ENCODE measurements around the gene DMD. TPM values are rescaled to one million over a fixed set of nuclear protein-coding genes. Genes with fewer than 3 reads are reported as not detected.
A peak's percentile ranks its signal among the peaks of the same experiment; 100 is the strongest.

DMD gene
- total and polyA plus RNA-seq, 4 donors = 3.9 to 73.8 (median 11.2) TPM

DNA sequence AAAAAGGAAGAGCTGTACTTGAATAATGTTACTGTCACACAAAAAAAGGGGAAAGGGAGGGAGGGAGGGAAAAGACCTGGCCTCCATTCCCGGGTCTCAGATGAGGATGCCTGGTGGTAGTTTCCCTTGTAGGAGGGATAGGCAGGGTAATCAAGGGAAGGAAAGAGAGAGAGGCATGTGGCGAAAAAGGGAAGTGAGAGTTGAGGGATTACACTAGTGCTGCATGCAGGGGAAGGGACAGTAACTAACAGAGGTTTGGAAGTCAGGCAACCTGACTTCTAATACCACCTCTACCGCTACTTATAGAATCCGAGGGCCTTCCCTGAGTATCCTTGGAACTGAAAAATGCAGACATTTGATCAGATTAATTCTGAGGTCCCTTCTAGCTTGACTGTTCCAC, 1317.8 kb downstream of the DMD start:
- no peak for ATAC-seq (ENCODE audit: insufficient read depth, low FRiP score)
- 56 to 57% methylated on average over 4 of the region's 4 CpGs for WGBS, 2 donors
- Histone ChIP-seq H3K9me3 (ENCODE audit: control insufficient read depth in 4 of 4, insufficient read depth in 3 of 4, low read length in 3 of 4) (no peaks in the 10 kb centered on the region), H3K27me3 (ENCODE audit: control insufficient read depth in 3 of 3, insufficient read depth in 3 of 3, low read length in 2 of 3) (peaks cover 0 to 3% (median 0%) of the 10 kb centered on the region in 3 donors), H3K9ac (ENCODE audit: insufficient read depth in 1 of 2, low read length in 2 of 2) (no peak overlapping the region), H3K36me3 (ENCODE audit: control insufficient read depth in 4 of 4, insufficient read depth in 4 of 4, low read length in 4 of 4) (no peaks in the 10 kb centered on the region), H3K4me3 (no peak overlapping the region), H3K4me1 (ENCODE audit: control insufficient read depth in 5 of 5, insufficient read depth in 5 of 5, low read length in 5 of 5) (no peaks in the 10 kb centered on the region), H3K27ac (ENCODE audit: low read depth in 1 of 2, low read length in 1 of 2) (no peak overlapping the region)
- no peak for DNase-seq
- TF ChIP-seq, protein P1, sequence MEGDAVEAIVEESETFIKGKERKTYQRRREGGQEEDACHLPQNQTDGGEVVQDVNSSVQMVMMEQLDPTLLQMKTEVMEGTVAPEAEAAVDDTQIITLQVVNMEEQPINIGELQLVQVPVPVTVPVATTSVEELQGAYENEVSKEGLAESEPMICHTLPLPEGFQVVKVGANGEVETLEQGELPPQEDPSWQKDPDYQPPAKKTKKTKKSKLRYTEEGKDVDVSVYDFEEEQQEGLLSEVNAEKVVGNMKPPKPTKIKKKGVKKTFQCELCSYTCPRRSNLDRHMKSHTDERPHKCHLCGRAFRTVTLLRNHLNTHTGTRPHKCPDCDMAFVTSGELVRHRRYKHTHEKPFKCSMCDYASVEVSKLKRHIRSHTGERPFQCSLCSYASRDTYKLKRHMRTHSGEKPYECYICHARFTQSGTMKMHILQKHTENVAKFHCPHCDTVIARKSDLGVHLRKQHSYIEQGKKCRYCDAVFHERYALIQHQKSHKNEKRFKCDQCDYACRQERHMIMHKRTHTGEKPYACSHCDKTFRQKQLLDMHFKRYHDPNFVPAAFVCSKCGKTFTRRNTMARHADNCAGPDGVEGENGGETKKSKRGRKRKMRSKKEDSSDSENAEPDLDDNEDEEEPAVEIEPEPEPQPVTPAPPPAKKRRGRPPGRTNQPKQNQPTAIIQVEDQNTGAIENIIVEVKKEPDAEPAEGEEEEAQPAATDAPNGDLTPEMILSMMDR (IDR thresholded peaks at IDR 0.05; ENCODE audit: control extremely low read depth, extremely low read depth) = no peak

GRCh38 chrX:31889088-31889487, 1322.3 kb downstream of the DMD start:
- Histone ChIP-seq H3K36me3 (ENCODE audit: control insufficient read depth in 4 of 4, insufficient read depth in 4 of 4, low read length in 4 of 4) (no peaks in the 10 kb centered on the region), H3K9ac (ENCODE audit: insufficient read depth in 1 of 2, low read length in 2 of 2) (no peak overlapping the region), H3K27ac (ENCODE audit: low read depth in 1 of 2, low read length in 1 of 2) (no peak overlapping the region), H3K4me1 (ENCODE audit: control insufficient read depth in 5 of 5, insufficient read depth in 5 of 5, low read length in 5 of 5) (no peaks in the 10 kb centered on the region), H3K27me3 (ENCODE audit: control insufficient read depth in 3 of 3, insufficient read depth in 3 of 3, low read length in 2 of 3) (peaks cover 0 to 3% (median 3%) of the 10 kb centered on the region in 3 donors), H3K4me3 (no peak overlapping the region), H3K9me3 (ENCODE audit: control insufficient read depth in 4 of 4, insufficient read depth in 3 of 4, low read length in 3 of 4) (no peaks in the 10 kb centered on the region)
- WGBS, 2 donors = 68 to 82% methylated on average over 2 of the region's 2 CpGs
- DNase-seq (no peak), ATAC-seq (ENCODE audit: insufficient read depth, low FRiP score) (no peak)
- TF ChIP-seq, protein P1 (IDR thresholded peaks at IDR 0.05; ENCODE audit: control extremely low read depth, extremely low read depth) = no peak

GRCh38 chrX:31884535-31884934, 1326.8 kb downstream of the DMD start:
- H3K27me3 ChIP-seq (ENCODE audit: control insufficient read depth in 3 of 3, insufficient read depth in 3 of 3, low read length in 2 of 3) = peaks cover 0 to 3% (median 0%) of the 10 kb centered on the region in 3 donors
- 87 to 93% methylated on average over 2 of the region's 2 CpGs for WGBS, 2 donors
- TF ChIP-seq, protein P1 (IDR thresholded peaks at IDR 0.05; ENCODE audit: control extremely low read depth, extremely low read depth) = no peak
- no peaks in the 10 kb centered on the region for H3K4me1 ChIP-seq (ENCODE audit: control insufficient read depth in 5 of 5, insufficient read depth in 5 of 5, low read length in 5 of 5)
- DNase-seq (no peak), ATAC-seq (ENCODE audit: insufficient read depth, low FRiP score) (no peak)
- no peaks in the 10 kb centered on the region for H3K36me3 ChIP-seq (ENCODE audit: control insufficient read depth in 4 of 4, insufficient read depth in 4 of 4, low read length in 4 of 4)
- no peaks in the 10 kb centered on the region for H3K9me3 ChIP-seq (ENCODE audit: control insufficient read depth in 4 of 4, insufficient read depth in 3 of 4, low read length in 3 of 4)
- H3K4me3 ChIP-seq = no peak overlapping the region
- no peak overlapping the region for H3K27ac ChIP-seq (ENCODE audit: low read depth in 1 of 2, low read length in 1 of 2)
- H3K9ac ChIP-seq (ENCODE audit: insufficient read depth in 1 of 2, low read length in 2 of 2) = no peak overlapping the region

DNA sequence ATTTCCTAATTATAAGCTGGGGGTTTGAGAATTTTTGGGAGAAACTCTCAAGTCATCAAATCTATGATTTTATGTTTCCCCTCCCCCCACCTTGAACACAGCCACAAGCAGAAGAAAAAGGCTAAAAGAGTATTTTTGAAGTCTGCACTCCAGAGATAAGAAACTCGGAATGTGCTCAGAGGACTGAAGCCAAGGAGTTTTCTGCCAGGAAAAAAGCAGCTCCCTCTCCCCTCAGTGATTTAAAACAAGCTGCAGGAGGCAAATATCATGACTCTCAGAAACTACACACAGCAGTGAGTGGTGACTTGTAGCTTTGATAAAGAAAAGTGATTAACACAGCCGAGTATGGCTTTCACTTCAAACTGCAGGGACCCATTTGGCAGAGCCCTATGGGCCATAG, 1339.3 kb downstream of the DMD start:
- Histone ChIP-seq H3K4me3 (no peak overlapping the region), H3K27ac (ENCODE audit: low read depth in 1 of 2, low read length in 1 of 2) (no peak overlapping the region), H3K36me3 (ENCODE audit: control insufficient read depth in 4 of 4, insufficient read depth in 4 of 4, low read length in 4 of 4) (no peaks in the 10 kb centered on the region), H3K4me1 (ENCODE audit: control insufficient read depth in 5 of 5, insufficient read depth in 5 of 5, low read length in 5 of 5) (peaks cover 0 to 23% (median 7%) of the 10 kb centered on the region in 5 donors), H3K9me3 (ENCODE audit: control insufficient read depth in 4 of 4, insufficient read depth in 3 of 4, low read length in 3 of 4) (no peaks in the 10 kb centered on the region), H3K27me3 (ENCODE audit: control insufficient read depth in 3 of 3, insufficient read depth in 3 of 3, low read length in 2 of 3) (peaks cover 0 to 7% (median 2%) of the 10 kb centered on the region in 3 donors), H3K9ac (ENCODE audit: insufficient read depth in 1 of 2, low read length in 2 of 2) (no peak overlapping the region)
- DNase-seq (peak; percentile 49 to 90 (median 84)), ATAC-seq (ENCODE audit: insufficient read depth, low FRiP score) (no peak)
- TF ChIP-seq, protein P1 (IDR thresholded peaks at IDR 0.05; ENCODE audit: control extremely low read depth, extremely low read depth) = no peak
- 17 to 25% methylated on average over 2 of the region's 2 CpGs for WGBS, 2 donors

Measured in lung (tissue), 12 donors.